ENCODE measurements around the gene CRKL. TPM values are rescaled to one million over a fixed set of nuclear protein-coding genes. Genes with fewer than 3 reads are reported as not detected.

Gene CRKL
- total RNA-seq, 1 donor from 2014 or later: 59.5 TPM

GRCh38 chr22:20951151-20951931 is 34.1 kb downstream of the CRKL start:
- H4K20me1 ChIP-seq (ENCODE audit: insufficient read depth, low read length): peaks cover 82% of the 10 kb centered on the region
- FAIRE-seq: no peak
- peak overlapping the region; percentile 62 for H3K27ac Mint-ChIP-seq (ENCODE audit: unreplicated experiment)

DNA sequence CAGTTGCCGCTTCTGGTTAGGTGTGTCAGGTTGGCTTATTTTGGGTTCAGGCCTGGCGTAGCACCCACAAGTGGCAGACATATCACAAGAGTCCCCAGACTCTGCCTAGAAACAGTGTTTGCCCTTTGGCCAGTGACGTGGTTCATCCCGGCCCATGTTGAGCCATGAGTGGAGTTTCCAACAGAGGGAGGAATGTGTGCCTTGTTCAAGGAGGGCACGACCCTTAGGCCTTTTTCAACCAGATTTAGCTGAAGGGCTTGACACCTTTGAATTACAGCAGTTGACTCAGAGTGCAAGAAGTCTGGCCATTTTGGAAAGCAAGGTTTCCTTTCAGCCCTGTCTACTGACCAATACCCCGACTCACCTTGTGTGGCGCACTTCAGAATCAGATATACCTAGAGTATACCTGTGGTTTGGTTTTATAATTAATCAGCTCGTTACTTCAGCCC is 34.7 kb downstream of the CRKL start:
- Histone ChIP-seq H2AFZ (ENCODE audit: low read depth, low read length) (no peak overlapping the region), H3K9me3 (ENCODE audit: insufficient read depth, low read depth, low read length) (no peaks in the 10 kb centered on the region), H4K20me1 (ENCODE audit: insufficient read depth, low read length) (peaks cover 80% of the 10 kb centered on the region), H3K4me2 (ENCODE audit: low read length) (no peak overlapping the region), H3K27me3 (ENCODE audit: insufficient read depth, low read length) (no peaks in the 10 kb centered on the region), H3K27ac (ENCODE audit: low read depth, low read length) (no peak overlapping the region), H3K79me2 (ENCODE audit: insufficient read depth, low read length) (peaks cover 61% of the 10 kb centered on the region), H3K4me3 (ENCODE audit: insufficient read depth, low read depth, low read length) (no peak overlapping the region), H3K9ac (ENCODE audit: low read length) (no peak overlapping the region), H3K36me3 (ENCODE audit: insufficient read depth, low read length) (peaks cover 32% of the 10 kb centered on the region), H3K4me1 (ENCODE audit: insufficient read depth, low read length) (peaks cover 3% of the 10 kb centered on the region)
- DNase-seq (ENCODE audit: low read depth) (no peak), FAIRE-seq (no peak)
- TF ChIP-seq, protein P1, sequence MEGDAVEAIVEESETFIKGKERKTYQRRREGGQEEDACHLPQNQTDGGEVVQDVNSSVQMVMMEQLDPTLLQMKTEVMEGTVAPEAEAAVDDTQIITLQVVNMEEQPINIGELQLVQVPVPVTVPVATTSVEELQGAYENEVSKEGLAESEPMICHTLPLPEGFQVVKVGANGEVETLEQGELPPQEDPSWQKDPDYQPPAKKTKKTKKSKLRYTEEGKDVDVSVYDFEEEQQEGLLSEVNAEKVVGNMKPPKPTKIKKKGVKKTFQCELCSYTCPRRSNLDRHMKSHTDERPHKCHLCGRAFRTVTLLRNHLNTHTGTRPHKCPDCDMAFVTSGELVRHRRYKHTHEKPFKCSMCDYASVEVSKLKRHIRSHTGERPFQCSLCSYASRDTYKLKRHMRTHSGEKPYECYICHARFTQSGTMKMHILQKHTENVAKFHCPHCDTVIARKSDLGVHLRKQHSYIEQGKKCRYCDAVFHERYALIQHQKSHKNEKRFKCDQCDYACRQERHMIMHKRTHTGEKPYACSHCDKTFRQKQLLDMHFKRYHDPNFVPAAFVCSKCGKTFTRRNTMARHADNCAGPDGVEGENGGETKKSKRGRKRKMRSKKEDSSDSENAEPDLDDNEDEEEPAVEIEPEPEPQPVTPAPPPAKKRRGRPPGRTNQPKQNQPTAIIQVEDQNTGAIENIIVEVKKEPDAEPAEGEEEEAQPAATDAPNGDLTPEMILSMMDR (IDR thresholded peaks at IDR 0.05; ENCODE audit: insufficient read depth, low read depth, low read length): no peak
- no peak for TF ChIP-seq EZH2 (IDR thresholded peaks at IDR 0.05; ENCODE audit: insufficient read depth, low read length)
- peak overlapping the region; percentile 62 for H3K27ac Mint-ChIP-seq (ENCODE audit: unreplicated experiment)
- H3K4me1 Mint-ChIP-seq (ENCODE audit: low read depth, unreplicated experiment): peaks cover 29% of the 10 kb centered on the region
- no peaks in the 10 kb centered on the region for H3K9me3 Mint-ChIP-seq (ENCODE audit: unreplicated experiment)
- no peak overlapping the region for H3K4me3 Mint-ChIP-seq (ENCODE audit: unreplicated experiment)
- peaks cover 7% of the 10 kb centered on the region for H3K36me3 Mint-ChIP-seq (ENCODE audit: low read depth, unreplicated experiment)
- no peaks in the 10 kb centered on the region for H3K27me3 Mint-ChIP-seq (ENCODE audit: low read depth, unreplicated experiment)

More at GRCh38 chr22:20951151-20951931, 34.1 kb downstream of the CRKL start:
- Histone ChIP-seq H3K4me1 (ENCODE audit: insufficient read depth, low read length) (peaks cover under 1% of the 10 kb centered on the region), H3K79me2 (ENCODE audit: insufficient read depth, low read length) (peaks cover 67% of the 10 kb centered on the region), H3K4me2 (ENCODE audit: low read length) (no peak overlapping the region), H3K4me3 (ENCODE audit: insufficient read depth, low read depth, low read length) (no peak overlapping the region), H2AFZ (ENCODE audit: low read depth, low read length) (no peak overlapping the region), H3K36me3 (ENCODE audit: insufficient read depth, low read length) (peaks cover 32% of the 10 kb centered on the region), H3K9ac (ENCODE audit: low read length) (no peak overlapping the region), H3K9me3 (ENCODE audit: insufficient read depth, low read depth, low read length) (no peaks in the 10 kb centered on the region), H3K27me3 (ENCODE audit: insufficient read depth, low read length) (no peaks in the 10 kb centered on the region), H3K27ac (ENCODE audit: low read depth, low read length) (no peak overlapping the region)
- Mint-ChIP-seq H3K4me3 (ENCODE audit: unreplicated experiment) (no peak overlapping the region), H3K9me3 (ENCODE audit: unreplicated experiment) (no peaks in the 10 kb centered on the region), H3K4me1 (ENCODE audit: low read depth, unreplicated experiment) (peaks cover 33% of the 10 kb centered on the region), H3K36me3 (ENCODE audit: low read depth, unreplicated experiment) (peaks cover 7% of the 10 kb centered on the region), H3K27me3 (ENCODE audit: low read depth, unreplicated experiment) (no peaks in the 10 kb centered on the region)
- TF ChIP-seq, protein P1 (IDR thresholded peaks at IDR 0.05; ENCODE audit: insufficient read depth, low read depth, low read length): no peak
- TF ChIP-seq EZH2 (IDR thresholded peaks at IDR 0.05; ENCODE audit: insufficient read depth, low read length): no peak
- no peak for DNase-seq (ENCODE audit: low read depth)

Measured in astrocyte (in vitro differentiated cells and primary cell).